ENCODE measurements around the gene JTB.

- TF ChIP-seq CTCF (IDR thresholded peaks at IDR 0.05) (no peak), POLR2AphosphoS5 (IDR thresholded peaks at IDR 0.05; ENCODE audit: low read depth, low read length) (no peak), TCF7L2 (IDR thresholded peaks at IDR 0.05; ENCODE audit: low read depth, low read length) (no peak)
Measured at GRCh38 chr1:153953859-153954365, 23.6 kb downstream of the JTB start.
